IMR-90 (cell line): ENCODE measurements around the gene PHLPP2. TPM values are rescaled to one million over a fixed set of nuclear protein-coding genes. Genes with fewer than 3 reads are reported as not detected.
"Not testable (repeated sequence)": the region's sequence is repeated elsewhere in the genome, so short reads cannot be mapped to it uniquely, and the experiment has no call there.

Experiments
- ATAC-seq: fragments of 200-7000 bp; cut with Tn5 transposase; 2 replicates; pipeline ENCODE4 v1.9.1; 2020; ENCODE audit warnings: low read depth, mild to moderate bottlenecking, moderate library complexity
- BruUV-seq: library from RNA; stranded (reverse); fragments of 400-500 nt; replicated peaks from 2 replicates; lab custom pipeline; 2021; lab: Mats Ljungman, UMichigan
- CTCF ChIA-PET: fragments of 300-600 bp; formaldehyde crosslinking; extraction: SDS; loops from one replicate; lab custom pipeline; 2021; ENCODE audit warnings: antibody characterized with exemption; lab: Yijun Ruan, JAX
- POLR2A ChIA-PET: fragments of 300-600 bp; sonication (Branson Sonifier 250); formaldehyde crosslinking; loops from one replicate; lab custom pipeline; 2022; ENCODE audit warnings: antibody characterized with exemption; ENCODE audit not compliant: unreplicated experiment; lab: Charles Lee
- DNase-seq: peaks from one replicate; pipeline ENCODE4 v3.0.0; 2013
- H2AFZ ChIP-seq: replicated peaks from 2 replicates; pipeline ENCODE3; 2013; ENCODE audit warnings: low read length, mild to moderate bottlenecking; ENCODE audit not compliant: poor library complexity
- H2AK5ac ChIP-seq: 2 replicates; pipeline ENCODE4 v1.6.1; 2013; ENCODE audit warnings: low read depth, low read length, inconsistent platforms
- H2AK9ac ChIP-seq: replicated peaks from 2 replicates; pipeline ENCODE3; 2013; ENCODE audit warnings: mild to moderate bottlenecking, low read depth, low read length, moderate library complexity; ENCODE audit not compliant: poor library complexity
- H2BK120ac ChIP-seq: 2 replicates; pipeline ENCODE4 v1.6.1; 2013; ENCODE audit warnings: low read depth, low read length, inconsistent platforms
- H2BK15ac ChIP-seq: 3 replicates; pipeline ENCODE4 v1.6.1; 2013; ENCODE audit warnings: low read depth, low read length, inconsistent platforms
- H2BK20ac ChIP-seq: 2 replicates; pipeline ENCODE4 v1.6.1; 2013; ENCODE audit warnings: low read depth, mild to moderate bottlenecking, inconsistent platforms, low read length, moderate library complexity
- H2BK5ac ChIP-seq: 2 replicates; pipeline ENCODE4 v1.6.1; 2013; ENCODE audit warnings: mild to moderate bottlenecking, low read depth, low read length, inconsistent platforms; ENCODE audit not compliant: poor library complexity, severe bottlenecking
- H3K14ac ChIP-seq: replicated peaks from 2 replicates; pipeline ENCODE4 v1.6.1; 2013; ENCODE audit warnings: low read depth, low read length, inconsistent platforms
- H3K18ac ChIP-seq: 2 replicates; pipeline ENCODE4 v1.6.1; 2013; ENCODE audit warnings: low read depth, low read length, control low read depth
- H3K23ac ChIP-seq: 2 replicates; pipeline ENCODE4 v1.6.1; 2013; ENCODE audit warnings: low read depth, low read length, inconsistent platforms
- H3K27ac ChIP-seq: 2 replicates; pipeline ENCODE4 v1.5.1; 2013; ENCODE audit warnings: mild to moderate bottlenecking, control low read depth, low read length; ENCODE audit not compliant: insufficient read depth
- H3K27me3 ChIP-seq: 2 replicates; pipeline ENCODE4 v1.6.1; 2013; ENCODE audit warnings: low read length; ENCODE audit not compliant: control insufficient read depth, insufficient read depth
- H3K36me3 ChIP-seq: 2 replicates; pipeline ENCODE4 v1.6.1; 2013; ENCODE audit warnings: low read length, mixed read lengths; ENCODE audit not compliant: control insufficient read depth, insufficient read depth
- H3K4ac ChIP-seq: 2 replicates; pipeline ENCODE4 v1.6.1; 2013; ENCODE audit warnings: low read depth, low read length, inconsistent platforms
- H3K4me1 ChIP-seq: 2 replicates; pipeline ENCODE4 v1.6.1; 2013; ENCODE audit warnings: low read length, mixed read lengths; ENCODE audit not compliant: control insufficient read depth, insufficient read depth
- H3K4me2 ChIP-seq: 2 replicates; pipeline ENCODE4 v1.6.1; 2013; ENCODE audit warnings: low read depth, mild to moderate bottlenecking, control low read depth, low read length, moderate library complexity
- H3K4me3 ChIP-seq: 2 replicates; pipeline ENCODE4 v1.5.1; 2013; ENCODE audit warnings: low read depth, mild to moderate bottlenecking, control low read depth, low read length, moderate library complexity; ENCODE audit not compliant: insufficient read depth
- H3K56ac ChIP-seq: 2 replicates; pipeline ENCODE4 v1.6.1; 2013; ENCODE audit warnings: low read length, inconsistent platforms; ENCODE audit not compliant: insufficient read depth; ENCODE audit errors: extremely low read depth
- H3K79me1 ChIP-seq, 2 experiments: 2 replicates each; pipeline ENCODE4 v1.6.1; 2013; ENCODE audit warnings: low read length in 2 of 2, inconsistent platforms in 1 of 2, low read depth in 1 of 2
- H3K9ac ChIP-seq: 2 replicates; pipeline ENCODE4 v1.6.1; 2013; ENCODE audit warnings: low read depth, low read length, control low read depth
- H3K9me1 ChIP-seq: 2 replicates; pipeline ENCODE4 v1.6.1; 2013; ENCODE audit warnings: low read length, inconsistent platforms; ENCODE audit not compliant: insufficient read depth
- H3K9me3 ChIP-seq: 2 replicates; pipeline ENCODE4 v1.6.1; 2013; ENCODE audit warnings: low read length; ENCODE audit not compliant: control insufficient read depth, insufficient read depth
- H4K20me1 ChIP-seq: 2 replicates; pipeline ENCODE4 v1.6.1; 2013; ENCODE audit warnings: low read length, inconsistent platforms; ENCODE audit not compliant: insufficient read depth
- H4K5ac ChIP-seq: 2 replicates; pipeline ENCODE4 v1.6.1; 2013; ENCODE audit warnings: mild to moderate bottlenecking, low read depth, low read length, control low read depth
- H4K8ac ChIP-seq, 2 experiments: 2 replicates each; pipeline ENCODE4 v1.6.1; 2013; ENCODE audit warnings: low read depth in 2 of 2, low read length in 2 of 2, control low read depth in 1 of 2, inconsistent platforms in 1 of 2
- H4K91ac ChIP-seq: 2 replicates; pipeline ENCODE4 v1.6.1; 2013; ENCODE audit warnings: low read depth, low read length, inconsistent platforms; ENCODE audit not compliant: insufficient read depth
- CEBPB ChIP-seq: IDR thresholded peaks from 2 replicates; pipeline ENCODE4 v1.6.1; 2012; ENCODE audit warnings: low read depth, low read length, improper control_type of control experiment
- CHD1 ChIP-seq: IDR thresholded peaks from 2 replicates; pipeline ENCODE4 v1.6.1; 2012; ENCODE audit warnings: low read depth, low read length, improper control_type of control experiment
- FOS ChIP-seq: fragments of 150-350 bp; IDR thresholded peaks from 2 replicates; pipeline ENCODE4 v1.6.1; 2016; ENCODE audit warnings: low read depth, low read length
- MAFK ChIP-seq: IDR thresholded peaks from 2 replicates; pipeline ENCODE4 v1.6.1; 2012; ENCODE audit warnings: low read depth, low read length, improper control_type of control experiment
- MXI1 ChIP-seq: IDR thresholded peaks from 2 replicates; pipeline ENCODE4 v1.6.1; 2012; ENCODE audit warnings: low read depth, mild to moderate bottlenecking, low read length, moderate library complexity, borderline replicate concordance
- POLR2A ChIP-seq: IDR thresholded peaks from 2 replicates; pipeline ENCODE4 v1.6.1; 2012; ENCODE audit warnings: mild to moderate bottlenecking, low read depth, low read length
- RAD21 ChIP-seq: IDR thresholded peaks from 2 replicates; pipeline ENCODE4 v1.6.1; 2012; ENCODE audit warnings: low read length, improper control_type of control experiment
- RCOR1 ChIP-seq: IDR thresholded peaks from 2 replicates; pipeline ENCODE4 v1.6.1; 2012; ENCODE audit warnings: mild to moderate bottlenecking, low read length, improper control_type of control experiment; ENCODE audit not compliant: insufficient replicate concordance
- SMC3 ChIP-seq: fragments of 150-350 bp; IDR thresholded peaks from 2 replicates; pipeline ENCODE4 v1.6.1; 2016; ENCODE audit warnings: low read depth, mild to moderate bottlenecking, antibody characterized with exemption, low read length, moderate library complexity
- USF2 ChIP-seq: fragments of 150-350 bp; IDR thresholded peaks from 2 replicates; pipeline ENCODE4 v1.6.1; 2017; ENCODE audit warnings: mild to moderate bottlenecking, antibody characterized with exemption, low read length, low read depth
- WGBS, 2 experiments: methylation state at CpG; one replicate each; pipeline versions ENCODE4 v1.1.5 to v1.1.7; 2013; ENCODE audit warnings: missing lambda C conversion rate in 2 of 2; ENCODE audit not compliant: insufficient read length in 1 of 2; ENCODE audit errors: extremely low coverage in 2 of 2; 5-methylcytosine and 5-hydroxymethylcytosine counted together
- dilution Hi-C: fragments of 300-500 bp; cut with HindIII; formaldehyde crosslinking; loops from one replicate; pipeline ENCODE4 v1.14.3; 2018; ENCODE audit warnings: low sequenced_read_pairs; ENCODE audit not compliant: unreplicated experiment
- in situ Hi-C: fragments of 300-500 bp; cut with MboI; formaldehyde crosslinking; loops from 3 replicates; pipeline ENCODE4 v1.14.3; 2019; ENCODE audit warnings: low sequenced_read_pairs, inconsistent platforms, mixed read lengths
- intact Hi-C: fragments of 100-400 bp; cut with micrococcal nuclease; formaldehyde crosslinking; loops from 2 replicates; pipeline ENCODE4 v1.10.0; 2022
- polyA plus RNA-seq, 3 experiments: library from polyadenylated mRNA; depleted of rRNA; stranded (reverse); fragments of >200 nt; gene quantifications; 2 replicates each; pipeline ENCODE4 v1.2.3, GENCODE V29; 2012; ENCODE audit warnings: low replicate concordance in 1 of 3
- total RNA-seq: library from RNA; depleted of rRNA; stranded (reverse); fragments of >200 nt; gene quantifications from 2 replicates; pipeline ENCODE4 v1.2.3, GENCODE V29; 2012

The PHLPP2 gene
- total and polyA plus RNA-seq, 2 of the 4 experiments (the other 2 are of a cell fraction), result 6.8 to 10.2 TPM

DNA sequence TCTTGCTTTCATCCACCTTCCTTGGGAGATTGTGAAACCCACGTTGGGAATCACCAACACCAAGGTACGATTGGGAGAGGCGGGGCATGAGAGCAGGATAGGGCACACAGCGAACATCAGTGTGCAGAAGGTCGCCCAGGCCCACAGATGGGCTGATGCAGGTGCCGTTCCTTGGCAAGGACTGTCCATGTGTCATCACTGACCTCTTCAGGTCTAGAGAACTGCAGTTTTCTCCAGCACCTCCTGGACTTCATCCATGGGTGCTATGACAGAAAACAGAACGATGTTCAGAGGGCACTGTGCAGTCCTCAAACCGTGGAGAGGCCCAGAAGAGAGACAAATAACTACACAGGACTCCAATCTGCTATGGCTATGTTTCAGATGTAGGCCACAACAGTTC lies 123.7 kb downstream of the PHLPP2 start:
- Histone ChIP-seq H3K36me3 (no peaks in the 10 kb centered on the region), H3K56ac (no peak overlapping the region), H3K9me1 (no peaks in the 10 kb centered on the region), H3K18ac (no peak overlapping the region), H3K23ac (no peak overlapping the region), H4K91ac (no peak overlapping the region), H2AK9ac (no peak overlapping the region), H2AK5ac (no peak overlapping the region), H3K4me2 (no peak overlapping the region), H2BK15ac (no peak overlapping the region), H2BK20ac (no peak overlapping the region), H3K79me1 (no peaks in the 10 kb centered on the region), H3K4ac (no peak overlapping the region), H2BK120ac (no peak overlapping the region), H3K4me1 (no peaks in the 10 kb centered on the region), H3K4me3 (no peak overlapping the region), H2AFZ (no peak overlapping the region), H3K9ac (no peak overlapping the region), H3K27me3 (peaks cover 2% of the 10 kb centered on the region; the same call in 1 of the 2 replicates), H4K5ac (no peak overlapping the region), H3K27ac (no peak overlapping the region), H4K8ac (no peak overlapping the region), H3K9me3 (no peaks in the 10 kb centered on the region), H4K20me1 (no peaks in the 10 kb centered on the region), H2BK5ac (no peak overlapping the region), H3K14ac (no peak overlapping the region)
- DNase-seq, result no peak
- WGBS, 2 experiments, result 66% methylated on average over 4 of the region's 8 CpGs; no CpG with 5 or more reads in 1 of the 2 experiments
- no peak for ATAC-seq
- no peak for TF ChIP-seq CEBPB
- no peak for TF ChIP-seq FOS
- no peak for TF ChIP-seq CHD1
- TF ChIP-seq MAFK, result no peak
- no peak for TF ChIP-seq RCOR1
- no peak for TF ChIP-seq SMC3
- no peak for TF ChIP-seq RAD21
- no peak for TF ChIP-seq USF2
- no peak for TF ChIP-seq MXI1
- no peak for TF ChIP-seq POLR2A
- CTCF ChIA-PET, result no interaction called here
- in situ Hi-C loops (no loop called here), intact Hi-C loops (no loop called here), dilution Hi-C loops (no loop called here)
- POLR2A ChIA-PET, result no interaction called here
- BruUV-seq, result no TSS peak

DNA sequence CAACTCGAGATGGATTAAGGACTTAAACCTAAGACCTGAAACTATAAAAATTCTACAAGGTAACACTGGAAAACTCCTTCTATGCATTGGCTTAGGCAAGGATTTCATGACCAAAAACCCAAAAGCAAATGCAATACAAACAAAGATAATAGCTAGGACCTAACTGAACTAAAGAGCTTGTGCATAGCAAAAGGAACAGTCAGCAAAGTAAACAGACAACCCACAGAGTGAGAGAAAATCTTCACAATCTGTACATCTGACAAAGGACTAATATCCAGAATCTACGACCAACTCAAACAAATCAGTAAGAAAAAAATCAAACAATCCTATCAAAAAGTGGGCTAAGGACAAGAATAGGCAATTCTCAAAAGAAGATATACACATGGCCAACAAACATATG lies 126.1 kb downstream of the PHLPP2 start:
- intact Hi-C loops, H2BK15ac ChIP-seq, H3K27ac ChIP-seq, BruUV-seq, H2AFZ ChIP-seq, H3K79me1 ChIP-seq, H3K36me3 ChIP-seq, H2AK9ac ChIP-seq, H3K18ac ChIP-seq, H4K20me1 ChIP-seq, H2BK120ac ChIP-seq, CTCF ChIA-PET, H3K27me3 ChIP-seq, H4K5ac ChIP-seq, H2BK20ac ChIP-seq, H3K9me3 ChIP-seq, H3K9ac ChIP-seq, in situ Hi-C loops, H3K56ac ChIP-seq, DNase-seq, POLR2A ChIA-PET, H4K91ac ChIP-seq, dilution Hi-C loops, H2AK5ac ChIP-seq, H3K4me3 ChIP-seq, H3K4ac ChIP-seq, H4K8ac ChIP-seq, H3K9me1 ChIP-seq, H2BK5ac ChIP-seq, H3K23ac ChIP-seq, ATAC-seq, H3K4me2 ChIP-seq, H3K4me1 ChIP-seq, H3K14ac ChIP-seq: not testable (repeated sequence)
- no CpG with 5 or more reads among the region's 2 CpGs for WGBS, 2 experiments
